Measurements from ENCODE around the gene CD74.

The CD74 gene

DNA sequence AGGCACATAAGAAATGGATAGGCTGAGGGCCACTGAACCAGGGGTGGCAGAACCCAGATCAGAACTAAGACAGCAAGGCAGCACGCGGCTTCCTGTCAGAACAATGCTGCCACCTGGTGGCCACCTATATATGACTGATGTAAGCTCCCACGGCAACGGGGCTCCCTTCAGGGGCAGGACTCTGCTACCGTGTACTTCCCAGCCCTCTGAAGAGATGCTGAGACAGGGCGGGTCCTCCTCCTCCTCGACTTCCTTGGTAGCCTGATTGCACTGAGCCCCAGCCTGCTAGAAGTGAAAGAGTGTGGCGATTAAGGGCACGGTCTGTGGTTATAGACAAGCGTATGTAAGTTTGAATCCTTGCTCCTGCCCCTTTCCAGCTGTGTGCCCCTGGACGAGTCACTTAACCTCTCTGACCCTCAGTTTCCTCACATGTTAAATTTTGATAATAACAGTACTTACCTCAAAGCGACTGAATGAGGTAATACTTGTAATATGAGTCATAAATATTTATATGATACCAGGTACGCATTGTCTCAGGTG, 23.5 kb upstream of the CD74 start:
- Histone ChIP-seq H3K9me3 (ENCODE audit: insufficient read depth, low read length) (no peaks in the 10 kb centered on the region), H3K9ac (ENCODE audit: low read length) (no peak overlapping the region), H3F3A (ENCODE audit: insufficient read depth) (peaks cover 11% of the 10 kb centered on the region; the same call in 1 of the 2 replicates), H3K4me2 (ENCODE audit: low read depth, low read length, poor library complexity, severe bottlenecking) (no peak overlapping the region), H3K4me3 (ENCODE audit: insufficient read depth, low read length, poor library complexity, severe bottlenecking) (no peak overlapping the region), H3K27ac (ENCODE audit: low read depth, low read length) (no peak overlapping the region), H4K20me1 (ENCODE audit: low read depth, low read length) (no peaks in the 10 kb centered on the region), H3K79me2 (ENCODE audit: insufficient read depth, low read length) (no peaks in the 10 kb centered on the region), H3K9me2 (replicated peaks; ENCODE audit: insufficient read depth, low read length) (no peaks in the 10 kb centered on the region), H3K27me3 (ENCODE audit: low read length) (no peaks in the 10 kb centered on the region), H2AFZ (ENCODE audit: low read depth, low read length, severe bottlenecking) (peak overlapping the region; percentile 62), H3K36me3 (ENCODE audit: low read length) (no peaks in the 10 kb centered on the region)
- no peak for TF ChIP-seq EZH2phosphoT487 (conservative IDR thresholded peaks at IDR 0.05; ENCODE audit: low read length)
- TF ChIP-seq CTCF (IDR thresholded peaks at IDR 0.05; ENCODE audit: insufficient read depth, low read length, poor library complexity, severe bottlenecking) = peak; percentile 51

DNA sequence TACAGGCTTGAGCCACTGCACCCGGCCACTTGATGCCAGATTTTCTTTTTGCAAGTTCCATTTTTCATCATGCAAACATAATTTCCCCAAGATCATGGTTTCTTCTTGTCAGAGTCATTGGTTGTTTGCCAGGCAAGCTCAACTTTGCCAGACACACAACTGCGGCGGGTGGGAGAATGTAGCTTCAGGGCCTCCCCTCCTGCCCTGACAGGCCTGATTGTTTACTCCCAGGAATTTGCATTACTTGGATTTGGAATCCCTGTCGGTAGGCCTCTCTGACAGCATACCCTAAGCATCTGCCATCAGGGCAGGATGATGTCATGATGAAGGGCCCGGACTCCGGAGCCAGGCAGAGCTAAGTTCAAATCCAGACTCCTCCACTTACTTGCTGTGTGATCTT, 21.8 kb upstream of the CD74 start:
- Histone ChIP-seq H3K9me2 (replicated peaks; ENCODE audit: insufficient read depth, low read length) (no peaks in the 10 kb centered on the region), H3K9me3 (ENCODE audit: insufficient read depth, low read length) (no peaks in the 10 kb centered on the region), H3K36me3 (ENCODE audit: low read length) (no peaks in the 10 kb centered on the region), H3K4me2 (ENCODE audit: low read depth, low read length, poor library complexity, severe bottlenecking) (no peak overlapping the region), H2AFZ (ENCODE audit: low read depth, low read length, severe bottlenecking) (no peak overlapping the region), H3K27ac (ENCODE audit: low read depth, low read length) (no peak overlapping the region), H4K20me1 (ENCODE audit: low read depth, low read length) (no peaks in the 10 kb centered on the region), H3K79me2 (ENCODE audit: insufficient read depth, low read length) (no peaks in the 10 kb centered on the region), H3F3A (ENCODE audit: insufficient read depth) (peaks cover 6% of the 10 kb centered on the region; the same call in 1 of the 2 replicates), H3K27me3 (ENCODE audit: low read length) (no peaks in the 10 kb centered on the region), H3K4me3 (ENCODE audit: insufficient read depth, low read length, poor library complexity, severe bottlenecking) (no peak overlapping the region), H3K9ac (ENCODE audit: low read length) (no peak overlapping the region)
- TF ChIP-seq CTCF (IDR thresholded peaks at IDR 0.05; ENCODE audit: insufficient read depth, low read length, poor library complexity, severe bottlenecking) = no peak
- TF ChIP-seq EZH2phosphoT487 (conservative IDR thresholded peaks at IDR 0.05; ENCODE audit: low read length) = no peak

DNA sequence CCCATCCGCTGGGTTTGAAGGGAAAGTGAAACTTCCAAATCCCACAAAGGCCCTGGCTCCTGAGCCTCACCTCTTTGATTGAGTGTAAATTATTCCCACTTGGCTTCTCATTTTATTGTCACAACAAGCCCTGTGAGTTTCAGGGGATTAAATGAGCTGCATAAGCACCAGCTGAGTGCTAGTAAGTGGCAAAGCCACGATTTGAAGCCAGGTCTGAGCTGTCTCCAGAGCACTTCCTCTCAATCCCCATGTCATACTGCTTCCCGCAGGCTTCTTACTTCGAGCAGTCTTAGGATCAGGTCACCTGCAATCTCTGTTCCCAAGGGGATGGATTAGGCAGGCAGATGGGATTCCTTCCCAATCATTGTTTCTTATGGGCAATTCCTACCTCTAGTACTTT, 18.9 kb upstream of the CD74 start:
- H3K27me3 ChIP-seq (ENCODE audit: low read length) = no peaks in the 10 kb centered on the region
- no peak overlapping the region for H3K9ac ChIP-seq (ENCODE audit: low read length)
- H3K9me2 ChIP-seq (replicated peaks; ENCODE audit: insufficient read depth, low read length) = no peaks in the 10 kb centered on the region
- no peaks in the 10 kb centered on the region for H4K20me1 ChIP-seq (ENCODE audit: low read depth, low read length)
- H3K4me2 ChIP-seq (ENCODE audit: low read depth, low read length, poor library complexity, severe bottlenecking) = no peak overlapping the region
- H3K79me2 ChIP-seq (ENCODE audit: insufficient read depth, low read length) = no peaks in the 10 kb centered on the region
- H3K36me3 ChIP-seq (ENCODE audit: low read length) = no peaks in the 10 kb centered on the region
- H3F3A ChIP-seq (ENCODE audit: insufficient read depth) = no peaks in the 10 kb centered on the region
- TF ChIP-seq CTCF (IDR thresholded peaks at IDR 0.05; ENCODE audit: insufficient read depth, low read length, poor library complexity, severe bottlenecking) (no peak), EZH2phosphoT487 (conservative IDR thresholded peaks at IDR 0.05; ENCODE audit: low read length) (no peak)
- H3K4me3 ChIP-seq (ENCODE audit: insufficient read depth, low read length, poor library complexity, severe bottlenecking) = no peak overlapping the region
- H2AFZ ChIP-seq (ENCODE audit: low read depth, low read length, severe bottlenecking) = no peak overlapping the region
- no peaks in the 10 kb centered on the region for H3K9me3 ChIP-seq (ENCODE audit: insufficient read depth, low read length)
- no peak overlapping the region for H3K27ac ChIP-seq (ENCODE audit: low read depth, low read length)

Data from SU-DHL-6 (cell line).